Astrocyte (in vitro differentiated cells and primary cell): ENCODE measurements around the gene PITX1. TPM values are rescaled to one million over a fixed set of nuclear protein-coding genes. Genes with fewer than 3 reads are reported as not detected.

Experiments
- DNase-seq: peaks from one replicate; pipeline ENCODE4 v3.0.0-alpha.2; 2010; ENCODE audit warnings: low read depth
- FAIRE-seq: peaks from 2 replicates; lab custom pipeline; 2011; peaks lifted over from hg19 to GRCh38; lab: Jason Lieb, UNC
- H2AFZ ChIP-seq: 2 replicates; pipeline ENCODE4 v1.6.0; 2012; ENCODE audit warnings: low read depth, low read length, inconsistent platforms
- H3K27ac ChIP-seq: 2 replicates; pipeline ENCODE4 v1.5.1; 2011; ENCODE audit warnings: low read depth, low read length, inconsistent platforms
- H3K27me3 ChIP-seq: 2 replicates; pipeline ENCODE4 v1.6.0; 2011; ENCODE audit warnings: low read length, inconsistent platforms; ENCODE audit not compliant: insufficient read depth
- H3K36me3 ChIP-seq: 2 replicates; pipeline ENCODE4 v1.5.1; 2011; ENCODE audit warnings: low read length, inconsistent platforms; ENCODE audit not compliant: insufficient read depth
- H3K4me1 ChIP-seq: 2 replicates; pipeline ENCODE4 v1.5.1; 2011; ENCODE audit warnings: low read length, inconsistent platforms; ENCODE audit not compliant: insufficient read depth
- H3K4me2 ChIP-seq: 2 replicates; pipeline ENCODE4 v1.6.0; 2012; ENCODE audit warnings: low read length, inconsistent platforms
- H3K4me3 ChIP-seq: 2 replicates; pipeline ENCODE4 v1.5.1; 2011; ENCODE audit warnings: low read depth, mild to moderate bottlenecking, low read length, inconsistent platforms; ENCODE audit not compliant: insufficient read depth
- H3K79me2 ChIP-seq: 2 replicates; pipeline ENCODE4 v1.6.0; 2012; ENCODE audit warnings: mild to moderate bottlenecking, low read length, inconsistent platforms; ENCODE audit not compliant: insufficient read depth
- H3K9ac ChIP-seq: 2 replicates; pipeline ENCODE4 v1.6.0; 2012; ENCODE audit warnings: mild to moderate bottlenecking, low read length, inconsistent platforms
- H3K9me3 ChIP-seq: 2 replicates; pipeline ENCODE4 v1.5.1; 2012; ENCODE audit warnings: low read depth, mild to moderate bottlenecking, low read length, inconsistent platforms; ENCODE audit not compliant: insufficient read depth
- H4K20me1 ChIP-seq: 2 replicates; pipeline ENCODE4 v1.6.0; 2012; ENCODE audit warnings: low read length, inconsistent platforms; ENCODE audit not compliant: insufficient read depth
- H3K27ac Mint-ChIP-seq: one replicate; pipeline ENCODE4 v1.8.0; 2021; ENCODE audit warnings: mild to moderate bottlenecking, mixed read lengths; ENCODE audit not compliant: unreplicated experiment
- H3K27me3 Mint-ChIP-seq: one replicate; pipeline ENCODE4 v1.8.0; 2021; ENCODE audit warnings: low read depth, mixed read lengths; ENCODE audit not compliant: unreplicated experiment
- H3K36me3 Mint-ChIP-seq: one replicate; pipeline ENCODE4 v1.8.0; 2021; ENCODE audit warnings: low read depth, mixed read lengths; ENCODE audit not compliant: unreplicated experiment
- H3K4me1 Mint-ChIP-seq: one replicate; pipeline ENCODE4 v1.8.0; 2021; ENCODE audit warnings: low read depth, mixed read lengths; ENCODE audit not compliant: unreplicated experiment
- H3K4me3 Mint-ChIP-seq: one replicate; pipeline ENCODE4 v1.8.0; 2021; ENCODE audit warnings: mild to moderate bottlenecking, moderate library complexity, mixed read lengths; ENCODE audit not compliant: unreplicated experiment
- H3K9me3 Mint-ChIP-seq: one replicate; pipeline ENCODE4 v1.8.0; 2021; ENCODE audit warnings: mild to moderate bottlenecking, mixed read lengths; ENCODE audit not compliant: unreplicated experiment
- EZH2 ChIP-seq: IDR thresholded peaks from 2 replicates; pipeline ENCODE4 v1.6.1; 2012; ENCODE audit warnings: mild to moderate bottlenecking, low read length, inconsistent platforms; ENCODE audit not compliant: insufficient read depth
- total RNA-seq: library from RNA; stranded (reverse); gene quantifications from 2 replicates; pipeline ENCODE4 v1.2.1, GENCODE V29; 2021
- TF ChIP-seq, protein P1 (sequence below): IDR thresholded peaks from 2 replicates; pipeline ENCODE4 v1.5.1; 2011; ENCODE audit warnings: low read depth, mild to moderate bottlenecking, inconsistent platforms, low read length, moderate library complexity; ENCODE audit not compliant: insufficient read depth

Gene PITX1
- total RNA-seq, 1 donor from 2014 or later = 0.52 TPM

DNA sequence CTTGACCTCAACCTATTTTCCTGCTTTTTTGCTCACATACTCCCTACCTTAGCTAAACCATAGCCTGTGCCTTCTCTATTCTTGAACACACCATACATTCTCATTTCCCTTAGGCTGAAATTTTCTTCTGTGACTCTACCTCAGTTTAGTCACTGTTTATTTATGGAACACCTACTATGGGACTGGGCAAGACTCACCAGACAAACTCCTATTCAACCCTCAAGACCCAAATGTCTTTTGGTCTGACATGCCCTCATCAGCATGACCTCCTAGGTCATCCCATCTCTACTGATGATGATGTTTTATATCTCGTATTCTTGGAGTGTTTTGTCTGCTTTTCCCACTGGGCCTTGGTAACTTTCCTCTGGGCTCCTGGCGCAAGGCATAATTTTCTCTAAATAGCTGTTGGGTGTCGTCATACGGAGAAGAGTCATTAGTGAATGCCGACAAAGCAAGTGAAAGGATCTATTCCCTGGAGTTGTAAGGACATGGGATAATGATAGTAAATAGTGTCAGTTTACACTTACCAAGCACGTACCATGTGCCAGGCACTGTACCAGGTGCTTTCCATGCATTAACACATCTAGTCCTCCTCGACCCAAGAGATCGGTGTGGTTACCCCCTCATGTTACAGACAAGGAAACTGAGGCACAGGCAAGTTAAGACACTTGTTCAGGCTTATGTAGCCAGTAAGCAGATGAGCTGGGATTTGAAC is 22.4 kb upstream of the PITX1 start:
- Mint-ChIP-seq H3K27ac (no peak overlapping the region), H3K4me1 (no peaks in the 10 kb centered on the region)
- H3K27ac ChIP-seq = no peak overlapping the region

DNA sequence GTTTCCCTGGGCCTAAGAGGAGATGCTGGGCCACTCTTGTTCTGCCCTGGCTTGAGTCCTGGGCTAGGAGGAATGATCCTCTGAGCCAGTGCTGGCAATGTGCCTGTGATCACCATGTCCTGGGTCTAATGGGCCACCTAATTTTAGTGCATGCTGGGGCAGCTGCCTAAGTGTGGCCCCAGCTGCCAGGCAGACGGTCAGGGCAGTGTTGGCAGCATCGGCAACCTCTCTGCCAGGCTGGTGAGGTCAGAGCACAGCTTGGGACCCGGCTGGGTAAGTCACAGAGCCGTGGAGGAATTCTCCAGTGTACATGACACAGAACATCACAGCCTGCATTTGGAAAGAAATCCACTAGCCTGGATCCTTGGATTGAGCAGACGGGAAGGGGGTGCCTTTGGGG is 21.4 kb upstream of the PITX1 start:
- H3K4me3 Mint-ChIP-seq = no peak overlapping the region
- FAIRE-seq = no peak

More for the DNA sequence above, 22.4 kb upstream of the PITX1 start:
- H3K4me3 Mint-ChIP-seq = no peak overlapping the region
- H4K20me1 ChIP-seq = no peaks in the 10 kb centered on the region
- H3K27me3 Mint-ChIP-seq = peaks cover 97% of the 10 kb centered on the region
- H3K4me3 ChIP-seq = no peak overlapping the region
- no peaks in the 10 kb centered on the region for H3K36me3 ChIP-seq
- no peak overlapping the region for H3K9ac ChIP-seq
- FAIRE-seq (no peak), DNase-seq (no peak)
- H2AFZ ChIP-seq = no peak overlapping the region
- TF ChIP-seq EZH2 = no peak
- TF ChIP-seq, protein P1, sequence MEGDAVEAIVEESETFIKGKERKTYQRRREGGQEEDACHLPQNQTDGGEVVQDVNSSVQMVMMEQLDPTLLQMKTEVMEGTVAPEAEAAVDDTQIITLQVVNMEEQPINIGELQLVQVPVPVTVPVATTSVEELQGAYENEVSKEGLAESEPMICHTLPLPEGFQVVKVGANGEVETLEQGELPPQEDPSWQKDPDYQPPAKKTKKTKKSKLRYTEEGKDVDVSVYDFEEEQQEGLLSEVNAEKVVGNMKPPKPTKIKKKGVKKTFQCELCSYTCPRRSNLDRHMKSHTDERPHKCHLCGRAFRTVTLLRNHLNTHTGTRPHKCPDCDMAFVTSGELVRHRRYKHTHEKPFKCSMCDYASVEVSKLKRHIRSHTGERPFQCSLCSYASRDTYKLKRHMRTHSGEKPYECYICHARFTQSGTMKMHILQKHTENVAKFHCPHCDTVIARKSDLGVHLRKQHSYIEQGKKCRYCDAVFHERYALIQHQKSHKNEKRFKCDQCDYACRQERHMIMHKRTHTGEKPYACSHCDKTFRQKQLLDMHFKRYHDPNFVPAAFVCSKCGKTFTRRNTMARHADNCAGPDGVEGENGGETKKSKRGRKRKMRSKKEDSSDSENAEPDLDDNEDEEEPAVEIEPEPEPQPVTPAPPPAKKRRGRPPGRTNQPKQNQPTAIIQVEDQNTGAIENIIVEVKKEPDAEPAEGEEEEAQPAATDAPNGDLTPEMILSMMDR = no peak
- H3K36me3 Mint-ChIP-seq = no peaks in the 10 kb centered on the region
- H3K4me1 ChIP-seq = no peaks in the 10 kb centered on the region
- H3K79me2 ChIP-seq = no peaks in the 10 kb centered on the region
- H3K9me3 ChIP-seq = no peaks in the 10 kb centered on the region
- H3K9me3 Mint-ChIP-seq = peaks cover 6% of the 10 kb centered on the region
- H3K4me2 ChIP-seq = no peak overlapping the region
- H3K27me3 ChIP-seq = peaks cover 43% of the 10 kb centered on the region

More for the DNA sequence above, 21.4 kb upstream of the PITX1 start:
- no peak overlapping the region for H3K4me3 ChIP-seq
- H3K79me2 ChIP-seq = no peaks in the 10 kb centered on the region
- Mint-ChIP-seq H3K9me3 (peaks cover 10% of the 10 kb centered on the region), H3K27me3 (peaks cover 99% of the 10 kb centered on the region), H3K27ac (no peak overlapping the region), H3K4me1 (no peaks in the 10 kb centered on the region), H3K36me3 (no peaks in the 10 kb centered on the region)
- H3K27ac ChIP-seq = no peak overlapping the region
- no peaks in the 10 kb centered on the region for H4K20me1 ChIP-seq
- H3K4me1 ChIP-seq = no peaks in the 10 kb centered on the region
- H3K4me2 ChIP-seq = no peak overlapping the region
- no peak for TF ChIP-seq EZH2
- TF ChIP-seq, protein P1 = no peak
- peaks cover 54% of the 10 kb centered on the region for H3K27me3 ChIP-seq
- no peak overlapping the region for H2AFZ ChIP-seq
- H3K36me3 ChIP-seq = no peaks in the 10 kb centered on the region
- no peak overlapping the region for H3K9ac ChIP-seq
- no peak for DNase-seq
- H3K9me3 ChIP-seq = no peaks in the 10 kb centered on the region
